Stimulated activated CD4-positive, alpha-beta T cell treated with anti-CD3 and anti-CD28 coated beads, TNF-alpha, amount 100 ng/mL, for 1 hour (primary cell): ENCODE results near the gene C1RL.

Experiments
- DNase-seq, 3 donors: peaks; one replicate each; pipeline ENCODE4 v3.0.0-alpha.2; 2020; ENCODE audit warnings: low read depth in 3 of 3, low spot score in 1 of 3

Gene C1RL

GRCh38 chr12:7137908-7138307 is 28.9 kb upstream of the C1RL start:
- DNase-seq: no peak

- DNase-seq: no peak
Measured at GRCh38 chr12:7136676-7137075, 27.7 kb upstream of the C1RL start.

DNA sequence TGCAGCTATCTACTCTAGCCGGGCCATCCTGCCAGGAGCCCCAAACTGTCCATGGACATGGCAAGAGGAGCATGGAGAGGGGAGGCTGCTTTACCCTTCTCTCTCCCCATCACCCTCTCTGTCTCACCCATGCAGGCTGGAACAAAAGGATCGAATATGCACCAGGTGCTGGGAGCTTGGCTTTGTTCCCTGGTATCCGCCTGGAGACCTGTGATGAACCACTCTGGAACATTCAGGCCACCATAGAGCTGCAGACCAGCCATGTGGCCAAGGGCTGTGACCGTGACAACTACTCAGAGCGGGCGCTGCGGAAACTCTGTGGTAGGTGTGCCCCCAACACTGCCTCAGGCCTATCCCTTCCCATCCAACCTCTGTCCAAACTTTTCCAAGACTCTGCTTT is 27.1 kb upstream of the C1RL start:
- no peak for DNase-seq

DNA sequence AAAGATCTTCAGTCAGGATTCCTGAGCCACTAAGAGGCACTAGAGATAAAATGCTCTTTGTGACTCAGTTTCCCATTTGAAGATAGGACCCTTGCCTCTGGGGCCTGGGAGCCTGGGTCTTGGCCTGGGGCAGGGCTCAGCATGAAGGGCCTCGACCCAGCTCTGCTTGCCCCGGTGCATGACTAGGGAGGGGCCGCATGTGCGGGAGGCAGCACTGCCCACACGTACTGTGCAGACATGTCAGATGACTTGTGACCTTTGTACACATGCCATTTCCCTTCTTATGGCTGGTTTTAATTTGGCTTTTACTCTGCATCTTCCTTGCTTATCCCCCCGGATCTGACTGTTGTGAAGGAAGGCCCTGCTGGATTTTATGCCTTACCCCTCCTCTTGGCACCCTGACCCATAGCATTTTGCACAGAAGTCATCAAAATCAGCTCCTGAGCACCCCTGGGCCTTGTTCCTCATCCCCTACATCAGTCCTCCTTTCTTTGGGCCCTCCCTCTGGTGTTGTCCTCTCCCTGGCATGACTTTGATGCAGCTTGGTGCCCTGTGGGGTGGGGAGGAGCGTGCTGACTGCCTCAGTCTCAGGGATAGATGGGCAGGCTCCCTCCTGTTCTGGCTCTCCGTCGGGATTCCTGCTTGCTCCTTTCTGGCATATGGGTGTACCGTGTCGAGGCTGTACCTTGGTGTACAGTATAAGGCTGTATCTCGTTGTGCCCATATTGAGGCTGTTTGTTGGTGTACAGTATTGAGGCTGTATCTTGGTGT is 25.6 kb upstream of the C1RL start:
- DNase-seq: no peak

GRCh38 chr12:7131502-7131866 is 22.5 kb upstream of the C1RL start:
- no peak for DNase-seq

GRCh38 chr12:7130701-7131501 is 21.9 kb upstream of the C1RL start:
- peak in 1 of 3 donors; percentile 12 for DNase-seq

- peak; percentile 66 to 77 (median 76) for DNase-seq
Measured at GRCh38 chr12:7129872-7130691, 21.1 kb upstream of the C1RL start, which contains the start of gene CLSTN3. Gene CLSTN3 (plus strand): TSS chr12:7130371. CDS start chr12:7130649, 278 bp downstream.

- no peak for DNase-seq
Measured at GRCh38 chr12:7129287-7129871, 20.4 kb upstream of the C1RL start.

DNA sequence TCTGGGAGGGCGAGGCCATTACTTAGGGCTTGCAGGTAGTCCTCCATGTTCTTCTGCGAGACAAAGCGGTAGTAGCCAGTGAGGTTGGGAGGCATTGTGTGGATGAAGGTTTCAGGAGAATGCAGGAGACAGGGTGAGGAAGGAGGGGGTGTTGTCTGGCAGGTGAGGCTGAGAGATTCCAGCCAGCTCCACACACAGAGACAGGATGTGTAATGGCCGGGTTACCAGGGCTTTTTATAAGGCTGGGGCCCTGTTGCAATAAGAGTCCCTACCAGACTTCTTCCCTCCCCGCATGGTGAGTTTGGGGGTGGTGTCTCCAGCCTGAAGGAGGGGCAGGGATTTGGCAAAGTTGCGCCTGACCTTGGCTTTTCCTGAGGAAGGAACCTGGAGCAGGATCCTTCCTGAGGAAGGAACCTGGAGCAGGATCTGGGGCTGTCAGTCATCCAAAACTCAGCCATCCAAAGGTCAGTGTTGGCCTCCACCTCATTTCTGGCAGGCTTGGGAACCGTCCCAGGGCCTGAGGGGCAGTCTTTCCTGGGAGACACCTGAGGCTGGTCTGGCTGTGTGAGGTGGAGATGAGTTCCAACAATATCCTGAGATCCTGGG is 19.8 kb upstream of the C1RL start, which contains the start of gene RBP5:
TSS of gene RBP5 (minus strand) at position 209 of the 606 bp plus-strand sequence. CDS start at position 95, 114 bp downstream.
- DNase-seq: no peak

DNA sequence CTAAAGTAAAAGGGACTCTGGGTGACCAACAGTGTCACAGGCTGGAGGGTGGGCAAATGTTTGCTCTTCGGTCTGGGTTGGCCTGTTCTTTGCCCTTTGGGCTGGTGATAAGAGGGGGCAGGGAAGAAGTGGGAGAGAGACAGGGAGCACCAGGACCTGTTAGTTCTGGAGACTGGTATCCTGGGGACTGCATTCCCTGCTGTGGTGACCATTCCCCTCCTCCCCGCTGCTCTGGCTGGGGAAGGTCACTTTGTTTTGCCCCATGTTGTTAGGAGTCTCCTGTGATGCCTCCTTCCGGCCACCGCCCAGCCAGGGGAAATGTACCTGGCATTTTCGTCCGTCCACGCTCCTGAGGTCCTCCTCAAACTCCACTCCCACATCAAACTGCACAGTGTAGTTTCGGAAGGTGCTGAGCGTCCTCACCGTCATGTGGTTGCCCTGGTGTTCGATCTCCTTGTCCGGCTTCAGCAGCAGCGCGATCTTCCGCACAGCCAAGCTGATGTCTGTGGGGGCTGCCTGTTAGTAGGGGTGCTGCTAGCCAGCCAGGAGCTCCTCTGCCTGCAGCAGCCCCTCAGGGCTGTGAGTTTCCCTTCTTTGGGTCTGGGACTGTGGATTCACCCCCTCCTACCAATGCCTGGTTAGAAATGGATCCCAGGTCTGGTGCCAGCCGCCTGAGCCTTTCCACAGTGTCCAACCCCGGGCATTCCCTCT is 19.1 kb upstream of the C1RL start:
- DNase-seq: no peak

DNA sequence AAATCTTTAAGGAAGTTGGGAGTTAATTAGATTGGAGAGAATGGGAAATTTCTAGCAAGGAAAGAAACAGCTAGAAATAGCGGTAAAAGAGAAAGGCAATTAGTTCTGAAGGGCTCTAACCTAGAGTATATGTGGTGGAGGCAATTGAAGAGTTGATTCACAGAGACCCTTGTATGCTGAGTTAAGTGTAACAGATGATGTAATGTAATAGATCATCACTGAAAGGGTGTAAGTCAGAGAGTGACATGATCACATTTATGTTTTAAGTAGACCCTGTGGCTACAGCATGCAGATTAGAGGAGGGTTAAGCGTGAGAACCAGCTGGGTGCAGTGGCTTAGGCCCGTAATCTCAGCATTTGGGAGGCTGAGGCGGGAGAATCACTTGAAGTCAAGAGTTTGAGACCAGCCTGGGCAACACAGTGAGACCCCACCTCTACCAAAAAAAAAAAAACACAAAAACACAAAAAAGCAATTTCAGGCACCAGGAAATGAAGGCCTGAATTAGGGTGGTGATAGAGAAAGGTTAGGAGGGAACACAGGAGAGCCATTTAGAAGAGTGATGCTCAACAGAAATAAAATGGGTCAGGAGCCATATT is 16.7 kb upstream of the C1RL start:
- DNase-seq: no peak

GRCh38 chr12:7123806-7124522 is 14.9 kb upstream of the C1RL start:
- no peak for DNase-seq

- DNase-seq: no peak
Measured at GRCh38 chr12:7122811-7123769, 14.1 kb upstream of the C1RL start.

- DNase-seq: no peak
Measured at GRCh38 chr12:7121324-7121723, 12.3 kb upstream of the C1RL start.

DNA sequence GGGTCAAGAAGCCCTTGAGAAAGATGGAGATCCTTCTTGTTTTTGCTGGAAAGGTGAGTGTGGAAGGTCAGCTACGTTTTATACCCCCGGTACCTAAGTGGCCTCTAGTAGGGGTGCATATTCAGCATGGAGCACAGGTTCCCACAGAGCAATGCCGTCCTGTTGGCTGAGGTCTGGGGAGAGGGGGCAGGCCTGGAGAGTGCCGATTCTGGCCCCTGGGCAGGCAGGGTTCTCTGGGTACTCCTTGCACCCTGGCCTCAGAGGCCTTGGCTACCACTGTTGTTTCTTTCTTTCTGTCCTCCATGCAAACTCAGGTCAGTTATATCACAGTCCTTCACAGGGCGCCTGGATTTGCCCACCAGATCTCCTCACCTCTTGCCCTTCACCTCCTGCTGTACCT is 11.2 kb upstream of the C1RL start:
- no peak for DNase-seq

DNA sequence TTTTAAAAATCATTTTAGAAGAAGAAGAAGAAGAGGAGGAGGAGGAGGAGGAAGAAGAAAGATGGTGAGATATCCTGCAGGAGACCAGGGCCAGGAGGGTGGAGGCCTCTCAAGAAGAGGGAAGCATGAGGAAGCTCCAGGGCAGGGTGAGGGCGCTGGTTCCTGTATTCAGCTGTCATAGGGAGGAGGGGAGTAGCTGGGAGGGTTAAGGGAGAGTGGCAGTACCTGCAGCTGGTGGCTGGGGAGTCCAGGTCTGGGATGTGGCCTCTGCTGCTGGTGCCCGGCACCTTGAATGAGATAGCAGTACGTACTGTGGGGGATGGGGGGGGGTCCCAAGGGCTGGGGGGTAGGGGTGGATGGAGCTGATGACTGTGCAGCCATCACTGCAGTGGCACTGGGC is 9.9 kb upstream of the C1RL start:
- DNase-seq: no peak

GRCh38 chr12:7117670-7118069 is 8.7 kb upstream of the C1RL start:
- no peak for DNase-seq

- DNase-seq: no peak
Measured at GRCh38 chr12:7116916-7117315, 7.9 kb upstream of the C1RL start.
